Endothelial cell of umbilical vein (primary cell): Measurements from ENCODE around the gene TPD52L2. TPM values are rescaled to one million over a fixed set of nuclear protein-coding genes. Genes with fewer than 3 reads are reported as not detected.

ENCODE experiments used
- BruUV-seq: library from RNA; stranded (reverse); fragments of 400-500 nt; replicated peaks from 2 replicates; lab custom pipeline; 2021; lab: Mats Ljungman, UMichigan
- CTCF ChIA-PET: fragments of 300-600, 350-600 bp; sonication (Branson Sonifier 250); formaldehyde crosslinking; loops from one replicate; lab custom pipeline; 2021; ENCODE audit warnings: antibody characterized with exemption, inconsistent platforms; lab: Charles Lee
- POLR2A ChIA-PET: fragments of 300-600, 350-600 bp; sonication (Branson Sonifier 250); formaldehyde crosslinking; loops from one replicate; lab custom pipeline; 2021; ENCODE audit warnings: antibody characterized with exemption, inconsistent platforms; lab: Charles Lee
- DNase-seq: peaks from one replicate; pipeline ENCODE4 v3.0.0-alpha.2; 2011; ENCODE audit warnings: low read depth, low spot score
- FAIRE-seq: peaks from 2 replicates; lab custom pipeline; 2011; peaks lifted over from hg19 to GRCh38; lab: Jason Lieb, UNC
- H2AFZ ChIP-seq: 2 replicates; pipeline ENCODE4 v1.6.0; 2012; ENCODE audit warnings: low read depth, low read length, control low read depth, inconsistent platforms
- H3K27ac ChIP-seq: 2 replicates; pipeline ENCODE4 v1.5.1; 2011; ENCODE audit warnings: low read depth, mild to moderate bottlenecking, control low read depth, low read length, moderate library complexity; ENCODE audit not compliant: insufficient read depth
- H3K27me3 ChIP-seq, 2 experiments: 2 replicates each; pipeline versions ENCODE4 v1.6.0 to v1.6.1; 2011; ENCODE audit warnings: low read length in 2 of 2, mixed read lengths in 1 of 2; ENCODE audit not compliant: control insufficient read depth in 2 of 2, insufficient read depth in 2 of 2
- H3K36me3 ChIP-seq, 2 experiments: 2 replicates in 1 of 2; 3 replicates in 1 of 2; pipeline ENCODE4 v1.5.1; 2011; ENCODE audit warnings: low read length in 2 of 2, mild to moderate bottlenecking in 1 of 2, moderate library complexity in 1 of 2; ENCODE audit not compliant: control insufficient read depth in 2 of 2, insufficient read depth in 2 of 2; ENCODE audit errors: extremely low read depth in 1 of 2
- H3K4me1 ChIP-seq: 3 replicates; pipeline ENCODE4 v1.5.1; 2011; ENCODE audit warnings: mild to moderate bottlenecking, low read length; ENCODE audit not compliant: control insufficient read depth, insufficient read depth; ENCODE audit errors: extremely low read depth
- H3K4me2 ChIP-seq: 2 replicates; pipeline ENCODE4 v1.6.1; 2011; ENCODE audit warnings: low read length, control low read depth, mixed read lengths; ENCODE audit not compliant: insufficient read depth
- H3K4me3 ChIP-seq, 3 experiments: fragments of 200-600 bp in 1 of 3; sonication (generic), shearing (Covaris generic) in 1 of 3; replicated peaks in 1 of 3; 2 replicates each; pipeline ENCODE4 v1.5.1; 2011 to 2016; ENCODE audit warnings: control low read depth in 3 of 3, low read length in 3 of 3, mild to moderate bottlenecking in 2 of 3, inconsistent platforms in 1 of 3, low read depth in 1 of 3, moderate library complexity in 1 of 3; ENCODE audit not compliant: insufficient read depth in 1 of 3
- H3K79me2 ChIP-seq: 2 replicates; pipeline ENCODE4 v1.6.0; 2012; ENCODE audit warnings: low read length, inconsistent platforms; ENCODE audit not compliant: control insufficient read depth, insufficient read depth
- H3K9ac ChIP-seq: replicated peaks from 2 replicates; pipeline ENCODE3; 2011; ENCODE audit warnings: low read length, control low read depth; ENCODE audit not compliant: insufficient read depth; ENCODE audit errors: extremely low read depth
- H3K9me1 ChIP-seq: replicated peaks from 3 replicates; pipeline ENCODE4 v1.6.0; 2011; ENCODE audit warnings: mild to moderate bottlenecking, low read length; ENCODE audit not compliant: control insufficient read depth, insufficient read depth; ENCODE audit errors: extremely low read depth
- H3K9me3 ChIP-seq: replicated peaks from 2 replicates; pipeline ENCODE4 v1.5.1; 2012; ENCODE audit warnings: low read length, inconsistent platforms; ENCODE audit not compliant: control insufficient read depth, insufficient read depth
- H4K20me1 ChIP-seq: replicated peaks from 2 replicates; pipeline ENCODE3; 2011; ENCODE audit warnings: mild to moderate bottlenecking, low read length; ENCODE audit not compliant: control insufficient read depth, insufficient read depth; ENCODE audit errors: extremely low read depth
- EZH2 ChIP-seq: IDR thresholded peaks from 2 replicates; pipeline ENCODE4 v1.6.1; 2012; ENCODE audit warnings: borderline replicate concordance, low read depth, mild to moderate bottlenecking, moderate library complexity, low read length, inconsistent platforms; ENCODE audit not compliant: severe bottlenecking
- FOS ChIP-seq: IDR thresholded peaks from 2 replicates; pipeline ENCODE4 v1.6.1; 2011; ENCODE audit warnings: mild to moderate bottlenecking, low read length, moderate library complexity, borderline replicate concordance; ENCODE audit not compliant: insufficient read depth
- GATA2 ChIP-seq: IDR thresholded peaks from 2 replicates; pipeline ENCODE4 v1.7.0; 2011; ENCODE audit warnings: low read depth, mild to moderate bottlenecking, moderate library complexity, mixed read lengths, low read length; ENCODE audit not compliant: insufficient read length, insufficient read depth
- JUN ChIP-seq: IDR thresholded peaks from 2 replicates; pipeline ENCODE4 v1.6.1; 2011; ENCODE audit warnings: borderline replicate concordance, low read depth; ENCODE audit not compliant: insufficient read length, insufficient read depth
- MYC ChIP-seq: IDR thresholded peaks from one replicate; pipeline ENCODE4 v1.6.1; 2011; ENCODE audit warnings: mild to moderate bottlenecking, low read depth, low read length
- POLR2A ChIP-seq: IDR thresholded peaks from 2 replicates; pipeline ENCODE4 v1.6.1; 2012; ENCODE audit warnings: low read depth, mild to moderate bottlenecking, control low read depth, low read length
- POLR2AphosphoS5 ChIP-seq: IDR thresholded peaks from 2 replicates; pipeline ENCODE4 v1.6.1; 2012; ENCODE audit warnings: low read depth, mild to moderate bottlenecking, control low read depth, low read length, moderate library complexity; ENCODE audit not compliant: insufficient read depth
- dilution Hi-C: fragments of 300-500 bp; cut with MboI; formaldehyde crosslinking; loops from one replicate; pipeline ENCODE4 v1.15.0; 2019; ENCODE audit warnings: low sequenced_read_pairs; ENCODE audit not compliant: extremely low pct_ligation_motif_present
- intact Hi-C: fragments of 100-400 bp; cut with micrococcal nuclease; formaldehyde crosslinking; loops from one replicate; pipeline ENCODE4 v1.10.0; 2022
- microRNA counts: library from miRNA; unstranded; fragments of <30 nt; microRNA quantifications from one replicate; lab custom pipeline; 2016
- microRNA-seq: library from miRNA; unstranded; fragments of <30 nt; microRNA quantifications from one replicate; pipeline ENCODE4 v1.2.0, GENCODE V29; 2021; ENCODE audit warnings: borderline number of aligned reads, borderline replicate concordance
- polyA plus RNA-seq, 4 experiments: library from polyadenylated mRNA; depleted of rRNA in 3 of 4; stranded (reverse) in 3 of 4; unstranded in 1 of 4; fragments of >200 nt; gene quantifications; 2 replicates each; pipeline versions ENCODE4 v1.2.1 to v1.2.3, GENCODE V29; 2011 to 2012; ENCODE audit warnings: missing spikeins in 1 of 4
- small RNA-seq: library from RNA; depleted of rRNA; stranded (forward); fragments of <200 nt; gene quantifications from one replicate; pipeline ENCODE3, GENCODE V24; 2012; ENCODE audit warnings: low replicate concordance, low read depth; ENCODE audit not compliant: insufficient read depth, insufficient read length
- total RNA-seq: library from RNA; stranded (reverse); gene quantifications from 2 replicates; pipeline ENCODE4 v1.2.3, GENCODE V29; 2021
- TF ChIP-seq, protein P1 (sequence below): IDR thresholded peaks from 2 replicates; pipeline ENCODE4 v1.6.1; 2011; ENCODE audit not compliant: insufficient read depth, insufficient read length
- TF ChIP-seq, protein P2 (sequence below), 2 donors: IDR thresholded peaks; 1 replicate in 1 of 2; 2 replicates in 1 of 2; pipeline ENCODE4 v1.5.1; 2011; ENCODE audit warnings: low read length in 2 of 2, mild to moderate bottlenecking in 2 of 2, moderate library complexity in 2 of 2, control low read depth in 1 of 2, inconsistent platforms in 1 of 2, low read depth in 1 of 2; ENCODE audit not compliant: insufficient read depth in 1 of 2; ENCODE audit errors: extremely low read depth in 1 of 2

TPD52L2 gene
- total and polyA plus RNA-seq, 2 donors (not counting 3 experiments of a cell fraction or from before 2014, with no cell fraction given), result 123 to 142 TPM

DNA sequence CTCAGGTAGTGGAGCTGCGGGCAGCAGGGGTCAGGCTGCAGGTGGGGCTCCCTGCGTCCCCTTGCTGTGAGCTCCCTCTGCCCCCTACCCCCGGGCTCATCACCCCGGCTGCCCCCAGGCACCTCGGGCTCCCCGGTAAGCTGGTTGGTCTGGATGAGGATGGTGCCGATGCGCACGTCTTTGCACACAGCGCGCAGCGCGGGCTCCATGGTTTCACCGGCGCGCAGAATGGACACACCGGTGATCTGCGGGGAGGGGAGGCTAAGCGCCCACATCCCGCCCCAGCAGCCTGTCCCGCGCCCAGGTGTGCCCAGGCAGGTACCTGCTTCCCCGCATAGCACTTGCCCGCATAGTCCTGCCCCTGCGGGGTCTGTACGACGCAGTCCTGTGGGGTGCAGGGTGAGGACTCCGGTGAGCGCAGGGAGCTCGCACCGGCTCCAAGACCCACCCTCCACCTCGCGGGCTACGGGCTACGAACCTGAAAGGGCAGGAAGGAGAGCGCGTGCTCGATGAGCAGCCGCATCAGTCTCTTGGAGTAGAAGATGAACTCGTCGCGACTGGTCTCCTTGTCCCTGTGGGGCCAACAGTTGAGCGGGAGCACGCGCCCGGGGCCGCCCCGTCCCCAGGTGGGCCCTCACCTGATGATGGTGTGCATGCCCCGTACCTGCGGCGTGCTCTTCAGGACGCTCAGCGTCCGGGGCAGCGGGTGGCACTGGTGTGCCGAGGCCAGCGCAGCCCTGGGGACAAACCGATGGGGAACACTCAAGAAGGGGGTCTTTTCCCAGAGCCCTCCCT is 75.6 kb downstream of the TPD52L2 start:
- H2AFZ ChIP-seq, result no peak overlapping the region
- CTCF ChIA-PET, result interaction anchor here (1.3 to 1.4 kb wide), 2 partner anchors 33 kb away, joined by 4 to 7 read pairs; no protein-coding TSS in a partner anchor
- no peaks in the 10 kb centered on the region for H4K20me1 ChIP-seq
- no peak for FAIRE-seq
- POLR2A ChIA-PET, result no interaction called here
- no peaks in the 10 kb centered on the region for H3K27me3 ChIP-seq
- H3K9ac ChIP-seq, result no peak overlapping the region
- H3K9me1 ChIP-seq, result no peaks in the 10 kb centered on the region
- H3K9me3 ChIP-seq, result no peaks in the 10 kb centered on the region
- no peak for TF ChIP-seq JUN
- TF ChIP-seq EZH2, result no peak
- TF ChIP-seq, protein P1, sequence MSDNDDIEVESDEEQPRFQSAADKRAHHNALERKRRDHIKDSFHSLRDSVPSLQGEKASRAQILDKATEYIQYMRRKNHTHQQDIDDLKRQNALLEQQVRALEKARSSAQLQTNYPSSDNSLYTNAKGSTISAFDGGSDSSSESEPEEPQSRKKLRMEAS, result no peak
- no peak for TF ChIP-seq FOS
- TF ChIP-seq GATA2, result no peak
- TF ChIP-seq POLR2A, result no peak
- TF ChIP-seq, protein P2, sequence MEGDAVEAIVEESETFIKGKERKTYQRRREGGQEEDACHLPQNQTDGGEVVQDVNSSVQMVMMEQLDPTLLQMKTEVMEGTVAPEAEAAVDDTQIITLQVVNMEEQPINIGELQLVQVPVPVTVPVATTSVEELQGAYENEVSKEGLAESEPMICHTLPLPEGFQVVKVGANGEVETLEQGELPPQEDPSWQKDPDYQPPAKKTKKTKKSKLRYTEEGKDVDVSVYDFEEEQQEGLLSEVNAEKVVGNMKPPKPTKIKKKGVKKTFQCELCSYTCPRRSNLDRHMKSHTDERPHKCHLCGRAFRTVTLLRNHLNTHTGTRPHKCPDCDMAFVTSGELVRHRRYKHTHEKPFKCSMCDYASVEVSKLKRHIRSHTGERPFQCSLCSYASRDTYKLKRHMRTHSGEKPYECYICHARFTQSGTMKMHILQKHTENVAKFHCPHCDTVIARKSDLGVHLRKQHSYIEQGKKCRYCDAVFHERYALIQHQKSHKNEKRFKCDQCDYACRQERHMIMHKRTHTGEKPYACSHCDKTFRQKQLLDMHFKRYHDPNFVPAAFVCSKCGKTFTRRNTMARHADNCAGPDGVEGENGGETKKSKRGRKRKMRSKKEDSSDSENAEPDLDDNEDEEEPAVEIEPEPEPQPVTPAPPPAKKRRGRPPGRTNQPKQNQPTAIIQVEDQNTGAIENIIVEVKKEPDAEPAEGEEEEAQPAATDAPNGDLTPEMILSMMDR (IDR thresholded peaks at IDR 0.05; ENCODE audit: extremely low read depth in 1 of 2, insufficient read depth in 1 of 2, low read depth in 1 of 2, low read length in 2 of 2), result no peak
- no peak for TF ChIP-seq POLR2AphosphoS5
- TF ChIP-seq MYC, result no peak
- no peak overlapping the region for H3K4me3 ChIP-seq
- DNase-seq, result no peak
- no peak overlapping the region for H3K4me2 ChIP-seq
- H3K36me3 ChIP-seq, result peaks cover 8 to 41% of the 10 kb centered on the region in 2 experiments
- H3K4me1 ChIP-seq, result peaks cover 14% of the 10 kb centered on the region
- no TSS peak for BruUV-seq
- dilution Hi-C loops (no loop called here), intact Hi-C loops (no loop called here)
- no peak overlapping the region for H3K27ac ChIP-seq
- H3K79me2 ChIP-seq, result peaks cover 8% of the 10 kb centered on the region

MicroRNA genes within 50 kb of the gene (microRNA counts, 767-probe panel; counts per million panel counts)
- 723 counts per million, percentile 96 among the panel's probes with 10 or more counts for microRNA hsa-miR-1914-5p (lab: Ali Mortazavi, UCI)
- 723 counts per million, percentile 96 among the panel's probes with 10 or more counts for microRNA hsa-miR-941 (lab: Ali Mortazavi, UCI)

Small RNAs within 50 kb of the gene (microRNA-seq; reads per million reads assigned to microRNA genes)
- gene MIR1914 (not detected), gene MIR941-1 (not detected), gene MIR941-2 (not detected), gene MIR941-3 (not detected), gene MIR941-4 (not detected), gene MIR941-5 (not detected)

Small RNAs within 50 kb of the gene (small RNA-seq; reads per million reads assigned to genes)
- gene MIR941-2 (not detected), gene MIR941-4 (not detected), gene MIR941-5 (not detected), gene RNU1-134P (12.3 reads per million, percentile 67 among the genes with 10 or more reads in this experiment)

Other genes with a start within 250 kb of the TPD52L2 start
- gene GMEB2, start 238.2 kb upstream of the TPD52L2 start, total RNA-seq, result 12.1 and 14.1 TPM in 2 replicates
- gene GMEB2, start 238.2 kb upstream of the TPD52L2 start, polyA plus RNA-seq, result 12.7 and 13.4 TPM in 2 replicates
- gene STMN3, start 211.8 kb upstream of the TPD52L2 start, total RNA-seq, result 1.7 and 1.8 TPM in 2 replicates
- gene STMN3, start 211.8 kb upstream of the TPD52L2 start, polyA plus RNA-seq, result 4.7 and 8.4 TPM in 2 replicates
- 38.6 and 44.9 TPM in 2 replicates for gene RTEL1, start 207.0 kb upstream of the TPD52L2 start, total RNA-seq
- gene RTEL1, start 207.0 kb upstream of the TPD52L2 start, polyA plus RNA-seq, result 17.0 and 20.6 TPM in 2 replicates
- 0.69 TPM in 1 of 2 replicates, not detected in the other for gene TNFRSF6B, start 168.6 kb upstream of the TPD52L2 start, total RNA-seq
- gene TNFRSF6B, start 168.6 kb upstream of the TPD52L2 start, polyA plus RNA-seq, result 11.3 and 20.6 TPM in 2 replicates
- 51.6 and 56.3 TPM in 2 replicates for gene ARFRP1, start 157.3 kb upstream of the TPD52L2 start, total RNA-seq
- 37.0 and 48.7 TPM in 2 replicates for gene ARFRP1, start 157.3 kb upstream of the TPD52L2 start, polyA plus RNA-seq
- gene ZGPAT, start 157.2 kb upstream of the TPD52L2 start, total RNA-seq, result 29.3 and 31.7 TPM in 2 replicates
- gene ZGPAT, start 157.2 kb upstream of the TPD52L2 start, polyA plus RNA-seq, result 23.1 and 24.4 TPM in 2 replicates
- 11.5 and 12.2 TPM in 2 replicates for gene LIME1, start 128.6 kb upstream of the TPD52L2 start, total RNA-seq
- 10.7 and 16.3 TPM in 2 replicates for gene LIME1, start 128.6 kb upstream of the TPD52L2 start, polyA plus RNA-seq
- gene SLC2A4RG, start 125.5 kb upstream of the TPD52L2 start, total RNA-seq, result 69.3 and 69.4 TPM in 2 replicates
- 41.7 and 66.5 TPM in 2 replicates for gene SLC2A4RG, start 125.5 kb upstream of the TPD52L2 start, polyA plus RNA-seq
- gene ZBTB46, start 34.0 kb upstream of the TPD52L2 start, total RNA-seq, result 4.3 and 7.1 TPM in 2 replicates
- gene ZBTB46, start 34.0 kb upstream of the TPD52L2 start, polyA plus RNA-seq, result 1.3 TPM in 2 replicates
- gene ABHD16B, start 3.8 kb upstream of the TPD52L2 start, total RNA-seq, result not detected in 2 replicates
- gene ABHD16B, start 3.8 kb upstream of the TPD52L2 start, polyA plus RNA-seq, result not detected in 2 replicates
- 58.7 and 60.3 TPM in 2 replicates for gene DNAJC5, start 29.9 kb downstream of the TPD52L2 start, total RNA-seq
- 40.1 and 44.7 TPM in 2 replicates for gene DNAJC5, start 29.9 kb downstream of the TPD52L2 start, polyA plus RNA-seq
- 51.1 TPM in 2 replicates for gene UCKL1, start 91.1 kb downstream of the TPD52L2 start, total RNA-seq
- gene UCKL1, start 91.1 kb downstream of the TPD52L2 start, polyA plus RNA-seq, result 78.8 and 113 TPM in 2 replicates
- 25.9 and 30.0 TPM in 2 replicates for gene ZNF512B, start 104.7 kb downstream of the TPD52L2 start, total RNA-seq
- 8.7 and 10.0 TPM in 2 replicates for gene ZNF512B, start 104.7 kb downstream of the TPD52L2 start, polyA plus RNA-seq
- 4.7 and 5.7 TPM in 2 replicates for gene SAMD10, start 114.4 kb downstream of the TPD52L2 start, total RNA-seq
- 5.3 and 6.9 TPM in 2 replicates for gene SAMD10, start 114.4 kb downstream of the TPD52L2 start, polyA plus RNA-seq
- gene PRPF6, start 115.9 kb downstream of the TPD52L2 start, total RNA-seq, result 64.2 and 67.4 TPM in 2 replicates
- gene PRPF6, start 115.9 kb downstream of the TPD52L2 start, polyA plus RNA-seq, result 27.1 and 35.3 TPM in 2 replicates
- 5.8 and 6.0 TPM in 2 replicates for gene C20orf204, start 170.9 kb downstream of the TPD52L2 start, total RNA-seq
- 2.8 and 4.5 TPM in 2 replicates for gene C20orf204, start 170.9 kb downstream of the TPD52L2 start, polyA plus RNA-seq
- 175 and 211 TPM in 2 replicates for gene SOX18, start 184.4 kb downstream of the TPD52L2 start, total RNA-seq
- 20.9 and 21.8 TPM in 2 replicates for gene SOX18, start 184.4 kb downstream of the TPD52L2 start, polyA plus RNA-seq
- gene TCEA2, start 197.9 kb downstream of the TPD52L2 start, total RNA-seq, result 65.5 and 71.3 TPM in 2 replicates
- 53.1 and 56.0 TPM in 2 replicates for gene TCEA2, start 197.9 kb downstream of the TPD52L2 start, polyA plus RNA-seq
- 27.8 and 28.3 TPM in 2 replicates for gene RGS19, start 214.2 kb downstream of the TPD52L2 start, total RNA-seq
- 33.7 and 69.6 TPM in 2 replicates for gene RGS19, start 214.2 kb downstream of the TPD52L2 start, polyA plus RNA-seq
- 1.9 and 2.2 TPM in 2 replicates for gene OPRL1, start 214.8 kb downstream of the TPD52L2 start, total RNA-seq
- gene OPRL1, start 214.8 kb downstream of the TPD52L2 start, polyA plus RNA-seq, result 2.0 and 2.6 TPM in 2 replicates
- not detected in 2 replicates for gene LKAAEAR1, start 219.1 kb downstream of the TPD52L2 start, total RNA-seq
- 0.29 and 0.46 TPM in 2 replicates for gene LKAAEAR1, start 219.1 kb downstream of the TPD52L2 start, polyA plus RNA-seq
- not detected in 2 replicates for gene NPBWR2, start 242.3 kb downstream of the TPD52L2 start, total RNA-seq
- not detected in 2 replicates for gene NPBWR2, start 242.3 kb downstream of the TPD52L2 start, polyA plus RNA-seq